Loucy (cell line): ENCODE data around the gene EAPP.
A peak's percentile ranks its signal among the peaks of the same experiment; 100 is the strongest.
"Not testable (repeated sequence)": the region's sequence is repeated elsewhere in the genome, so short reads cannot be mapped to it uniquely, and the experiment has no call there.

Experiments
- H2AFZ ChIP-seq: fragments of 200-600 bp; sonication (generic); 2 replicates; pipeline ENCODE4 v1.6.0; 2016; ENCODE audit warnings: antibody characterized with exemption, mild to moderate bottlenecking, low read length, moderate library complexity
- H3F3A ChIP-seq: fragments of 200-600 bp; 2 replicates; pipeline ENCODE4 v1.6.0; 2016; ENCODE audit warnings: antibody characterized with exemption, low read depth, mild to moderate bottlenecking
- H3K27me3 ChIP-seq: fragments of 200-600 bp; sonication (generic); 2 replicates; pipeline ENCODE4 v1.6.1; 2014; ENCODE audit warnings: low read length, mild to moderate bottlenecking; ENCODE audit not compliant: insufficient read depth, poor library complexity, severe bottlenecking
- H3K36me3 ChIP-seq: fragments of 200-600 bp; sonication (generic); 2 replicates; pipeline ENCODE4 v1.6.1; 2016; ENCODE audit warnings: low read length; ENCODE audit not compliant: insufficient read depth
- H3K4me1 ChIP-seq: fragments of 200-600 bp; sonication (generic); 2 replicates; pipeline ENCODE4 v1.5.1; 2014; ENCODE audit warnings: low read length, mild to moderate bottlenecking; ENCODE audit not compliant: insufficient read depth, poor library complexity, severe bottlenecking
- H3K4me2 ChIP-seq: fragments of 200-600 bp; sonication (generic); 2 replicates; pipeline ENCODE4 v1.6.0; 2014; ENCODE audit warnings: antibody characterized with exemption, low read length, low read depth, mild to moderate bottlenecking; ENCODE audit not compliant: poor library complexity, severe bottlenecking
- H3K4me3 ChIP-seq: fragments of 200-600 bp; sonication (generic); 2 replicates; pipeline ENCODE4 v1.5.1; 2014; ENCODE audit warnings: low read length, mild to moderate bottlenecking, mixed read lengths; ENCODE audit not compliant: poor library complexity, severe bottlenecking
- H3K79me2 ChIP-seq: fragments of 200-600 bp; sonication (generic); 2 replicates; pipeline ENCODE4 v1.6.1; 2014; ENCODE audit warnings: low read length; ENCODE audit not compliant: insufficient read depth
- H3K9ac ChIP-seq: fragments of 200-600 bp; sonication (generic); 2 replicates; pipeline ENCODE4 v1.6.0; 2014; ENCODE audit warnings: mild to moderate bottlenecking, low read depth, low read length, moderate library complexity; ENCODE audit not compliant: poor library complexity, severe bottlenecking
- H3K9me2 ChIP-seq: fragments of 200-600 bp; sonication (generic); replicated peaks from 2 replicates; pipeline ENCODE4 v1.6.1; 2016; ENCODE audit warnings: low read depth, low read length, mixed read lengths
- H3K9me3 ChIP-seq: fragments of 200-600 bp; sonication (generic); 2 replicates; pipeline ENCODE4 v1.6.1; 2014; ENCODE audit warnings: mild to moderate bottlenecking, antibody characterized with exemption, low read length, low read depth; ENCODE audit not compliant: insufficient read depth
- H4K20me1 ChIP-seq: fragments of 200-600 bp; sonication (generic); 2 replicates; pipeline ENCODE4 v1.6.0; 2014; ENCODE audit warnings: antibody characterized with exemption, low read length, mild to moderate bottlenecking; ENCODE audit not compliant: insufficient read depth, poor library complexity, severe bottlenecking
- CTCF ChIP-seq: fragments of 200-600 bp; sonication (generic); conservative IDR thresholded peaks from 2 replicates; pipeline ENCODE4 v1.5.1; 2014; ENCODE audit warnings: mild to moderate bottlenecking, antibody characterized with exemption, low read length
- EZH2phosphoT487 ChIP-seq: fragments of 200-600 bp; IDR thresholded peaks from 2 replicates; pipeline ENCODE4 v1.6.1; 2018; ENCODE audit warnings: antibody characterized with exemption, mild to moderate bottlenecking, moderate library complexity, borderline replicate concordance

Gene EAPP

GRCh38 chr14:34536951-34537676, 2.4 kb downstream of the EAPP start:
- Histone ChIP-seq H3K79me2 (peaks cover 30% of the 10 kb centered on the region), H2AFZ (no peak overlapping the region), H3F3A (no peaks in the 10 kb centered on the region), H3K27me3 (no peaks in the 10 kb centered on the region), H3K9me2 (no peaks in the 10 kb centered on the region), H3K4me1 (peaks cover 18% of the 10 kb centered on the region), H3K4me2 (peak overlapping the region; percentile 89), H3K36me3 (peaks cover 9% of the 10 kb centered on the region; the same call in 1 of the 2 replicates), H3K9me3 (no peaks in the 10 kb centered on the region), H3K4me3 (peak overlapping the region; percentile 97), H3K9ac (peak overlapping the region; percentile 46), H4K20me1 (peaks cover 24% of the 10 kb centered on the region)
- no peak for TF ChIP-seq EZH2phosphoT487

GRCh38 chr14:34527591-34527990, 11.9 kb downstream of the EAPP start:
- Histone ChIP-seq H3K9me2 (no peaks in the 10 kb centered on the region), H3K79me2 (no peaks in the 10 kb centered on the region), H3K36me3 (peaks cover 52% of the 10 kb centered on the region; the same call in 1 of the 2 replicates), H2AFZ (no peak overlapping the region), H3K27me3 (no peaks in the 10 kb centered on the region), H4K20me1 (no peaks in the 10 kb centered on the region), H3K9ac (no peak overlapping the region), H3K9me3 (no peaks in the 10 kb centered on the region), H3F3A (no peaks in the 10 kb centered on the region), H3K4me1 (no peaks in the 10 kb centered on the region), H3K4me3 (no peak overlapping the region), H3K4me2 (no peak overlapping the region)
- TF ChIP-seq CTCF (no peak), EZH2phosphoT487 (no peak)

DNA sequence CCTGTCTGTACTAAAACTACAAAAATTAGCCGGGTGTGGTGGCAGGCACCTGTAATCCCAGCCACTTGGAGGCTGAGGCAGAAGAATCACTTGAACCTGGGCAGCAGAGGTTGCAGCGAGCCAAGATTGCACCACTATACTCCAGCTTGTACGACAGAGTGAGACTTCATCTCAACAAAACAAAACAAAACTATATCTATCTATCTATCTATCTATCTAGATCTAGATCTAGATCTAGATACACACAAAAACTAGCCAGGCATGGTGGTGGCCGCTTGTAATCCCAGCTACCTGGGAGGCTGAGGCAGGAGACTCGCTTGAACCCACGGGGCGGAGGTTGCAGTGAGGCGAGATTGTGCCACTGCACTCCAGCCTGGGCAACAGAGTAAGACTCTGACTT, 15.3 kb downstream of the EAPP start:
- not testable (repeated sequence) for H3K79me2 ChIP-seq, H4K20me1 ChIP-seq, H3K9me3 ChIP-seq, H3K27me3 ChIP-seq, H3K4me3 ChIP-seq, H3F3A ChIP-seq, H3K9me2 ChIP-seq, H3K4me1 ChIP-seq, H3K9ac ChIP-seq, H3K4me2 ChIP-seq, H2AFZ ChIP-seq
- peaks cover 61% of the 10 kb centered on the region; the same call in 1 of the 2 replicates for H3K36me3 ChIP-seq

DNA sequence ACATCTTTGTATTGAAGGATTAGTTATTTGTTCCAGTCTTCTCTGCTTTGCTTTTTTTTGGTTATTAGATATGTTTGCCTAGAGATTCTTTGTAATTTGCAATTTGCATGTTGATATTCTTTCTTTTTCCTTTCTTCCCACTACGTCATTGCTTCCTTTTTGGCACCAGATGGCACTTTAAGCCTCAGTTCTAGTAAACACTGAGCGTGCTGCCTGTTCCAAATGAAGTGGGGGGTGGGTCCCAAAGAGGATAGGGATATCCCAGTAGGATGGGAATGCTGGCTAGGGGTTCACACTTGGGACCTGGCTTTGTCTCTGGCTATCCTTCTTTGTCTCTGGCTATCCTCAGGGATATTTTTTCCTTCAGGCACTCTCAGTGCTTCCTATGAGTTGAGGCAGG, 17.0 kb downstream of the EAPP start:
- Histone ChIP-seq H3K9me3 (no peaks in the 10 kb centered on the region), H3K36me3 (peaks cover 60% of the 10 kb centered on the region; the same call in 1 of the 2 replicates), H3K9me2 (no peaks in the 10 kb centered on the region)

DNA sequence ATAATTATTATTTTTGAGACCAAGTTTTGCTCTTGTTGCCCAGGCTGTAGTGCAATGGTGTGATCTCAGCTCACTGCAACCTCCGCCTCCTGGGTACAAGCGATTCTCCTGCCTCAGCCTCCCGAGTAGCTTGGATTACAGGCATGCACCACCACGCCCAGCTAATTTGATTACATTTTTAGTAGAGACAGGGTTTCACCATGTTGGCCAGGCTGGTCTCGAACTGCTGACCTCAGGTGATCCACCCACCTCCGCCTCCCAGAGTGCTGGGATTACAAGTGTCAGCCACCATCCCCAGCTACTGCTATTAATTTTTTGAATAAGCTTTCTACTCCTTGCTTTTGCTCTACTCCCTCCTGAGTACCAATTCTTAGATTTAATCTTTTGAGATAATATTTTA, 18.4 kb downstream of the EAPP start:
- not testable (repeated sequence) for H4K20me1 ChIP-seq, H3K4me3 ChIP-seq, H3K9me3 ChIP-seq, H3K4me2 ChIP-seq, H3K27me3 ChIP-seq, H3K9ac ChIP-seq, H3K4me1 ChIP-seq, H3K79me2 ChIP-seq, H3F3A ChIP-seq, H3K9me2 ChIP-seq, H2AFZ ChIP-seq
- peaks cover 54% of the 10 kb centered on the region; the same call in 1 of the 2 replicates for H3K36me3 ChIP-seq

More for the DNA sequence above, 17.0 kb downstream of the EAPP start:
- Histone ChIP-seq H3F3A (no peaks in the 10 kb centered on the region), H3K4me1 (no peaks in the 10 kb centered on the region), H2AFZ (no peak overlapping the region), H3K4me2 (no peak overlapping the region), H4K20me1 (no peaks in the 10 kb centered on the region), H3K79me2 (no peaks in the 10 kb centered on the region), H3K4me3 (no peak overlapping the region), H3K9ac (no peak overlapping the region), H3K27me3 (no peaks in the 10 kb centered on the region)
- TF ChIP-seq CTCF (no peak), EZH2phosphoT487 (no peak)
